Ovary (tissue), 3 donors: ENCODE data around the gene SYPL1.

Experiments used
- CTCF ChIP-seq, 3 donors: fragments of 450-650 bp in 2 of 3; fragments of 200-600 bp in 1 of 3; IDR thresholded peaks; one replicate each; pipeline versions ENCODE4 v1.5.1 to v1.8.0; 2016 to 2022; ENCODE audit warnings: antibody characterized with exemption in 3 of 3, mild to moderate bottlenecking in 1 of 3
- EP300 ChIP-seq: sonication (generic); formaldehyde crosslinking; IDR thresholded peaks from one replicate; pipeline ENCODE4 v1.6.1; 2017; ENCODE audit warnings: antibody characterized with exemption
- POLR2A ChIP-seq: fragments of 450-650 bp; IDR thresholded peaks from one replicate; pipeline ENCODE4 v1.6.1; 2017; ENCODE audit warnings: antibody characterized with exemption, mild to moderate bottlenecking, moderate library complexity
- donor health status: DM: no; HTN: no; CAD: no.

- TF ChIP-seq CTCF (IDR thresholded peaks at IDR 0.05) (no peak), POLR2A (no peak), EP300 (no peak)
These were observed 8.4 kb upstream of the SYPL1 start for GRCh38 chr7:106120500-106120899.
